ENCODE results near the gene MYH9. TPM values are rescaled to one million over a fixed set of nuclear protein-coding genes. Genes with fewer than 3 reads are reported as not detected.
A peak's percentile ranks its signal among the peaks of the same experiment; 100 is the strongest.

MYH9 gene
- total RNA-seq, 3 donors from 2014 or later (not counting 1 experiment from before 2014, with no cell fraction given), result 803 to 1,038 (median 808) TPM

GRCh38 chr22:36311386-36312085 lies 76.2 kb downstream of the MYH9 start:
- DNase-seq (no peak), ATAC-seq (no peak)
- 85% methylated on average over 18 of the region's 18 CpGs for WGBS (ENCODE audit: insufficient coverage)
- Histone ChIP-seq H3K4me1 (ENCODE audit: control insufficient read depth, insufficient read depth, low read length) (no peaks in the 10 kb centered on the region), H3K27ac (ENCODE audit: low read length) (no peak overlapping the region), H3K4me3 (ENCODE audit: low read length) (no peak overlapping the region), H3K36me3 (ENCODE audit: control insufficient read depth, insufficient read depth, low read length) (peaks cover 87% of the 10 kb centered on the region), H3K9me3 (ENCODE audit: control insufficient read depth, insufficient read depth, low read length) (no peaks in the 10 kb centered on the region), H3K27me3 (ENCODE audit: control insufficient read depth, insufficient read depth, low read length) (no peaks in the 10 kb centered on the region)
- TF ChIP-seq CTCF (IDR thresholded peaks at IDR 0.05), result no peak
- peaks cover 14% of the 10 kb centered on the region for H3K36me3 Mint-ChIP-seq
- peaks cover 6 to 16% of the 10 kb centered on the region in 2 donors for H3K4me1 Mint-ChIP-seq
- no peak overlapping the region for H3K4me3 Mint-ChIP-seq
- no peak overlapping the region for H3K27ac Mint-ChIP-seq
- no peaks in the 10 kb centered on the region for H3K27me3 Mint-ChIP-seq (ENCODE audit: low read depth in 2 of 2)
- no peaks in the 10 kb centered on the region for H3K9me3 Mint-ChIP-seq
- intact Hi-C loops (cut with micrococcal nuclease), result no loop called here

- H3K27me3 ChIP-seq (ENCODE audit: control insufficient read depth, insufficient read depth, low read length), result no peaks in the 10 kb centered on the region
- no peak overlapping the region for H3K4me3 ChIP-seq (ENCODE audit: low read length)
- no peaks in the 10 kb centered on the region for H3K4me1 ChIP-seq (ENCODE audit: control insufficient read depth, insufficient read depth, low read length)
- 97% methylated on average over 17 of the region's 17 CpGs for WGBS (ENCODE audit: insufficient coverage)
- peaks cover 91% of the 10 kb centered on the region for H3K36me3 ChIP-seq (ENCODE audit: control insufficient read depth, insufficient read depth, low read length)
- peaks cover 8% of the 10 kb centered on the region for H3K36me3 Mint-ChIP-seq
- ATAC-seq, result no peak
- H3K27ac ChIP-seq (ENCODE audit: low read length), result no peak overlapping the region
- no peaks in the 10 kb centered on the region for H3K9me3 Mint-ChIP-seq
- H3K27me3 Mint-ChIP-seq (ENCODE audit: low read depth in 2 of 2), result no peaks in the 10 kb centered on the region
- intact Hi-C loops (cut with micrococcal nuclease), result no loop called here
- DNase-seq, result no peak
- TF ChIP-seq CTCF (IDR thresholded peaks at IDR 0.05), result no peak
- H3K4me1 Mint-ChIP-seq, result peaks cover 6 to 15% of the 10 kb centered on the region in 2 donors
- H3K4me3 Mint-ChIP-seq, result no peak overlapping the region
- peak overlapping the region; percentile 38 to 48 for H3K27ac Mint-ChIP-seq
- no peaks in the 10 kb centered on the region for H3K9me3 ChIP-seq (ENCODE audit: control insufficient read depth, insufficient read depth, low read length)
These were observed 78.9 kb downstream of the MYH9 start for GRCh38 chr22:36308880-36309279.

- Histone ChIP-seq H3K9me3 (ENCODE audit: control insufficient read depth, insufficient read depth, low read length) (no peaks in the 10 kb centered on the region), H3K4me1 (ENCODE audit: control insufficient read depth, insufficient read depth, low read length) (peaks cover 4% of the 10 kb centered on the region), H3K4me3 (ENCODE audit: low read length) (no peak overlapping the region), H3K27ac (ENCODE audit: low read length) (no peak overlapping the region), H3K27me3 (ENCODE audit: control insufficient read depth, insufficient read depth, low read length) (no peaks in the 10 kb centered on the region), H3K36me3 (ENCODE audit: control insufficient read depth, insufficient read depth, low read length) (peaks cover 90% of the 10 kb centered on the region)
- Mint-ChIP-seq H3K4me3 (no peak overlapping the region), H3K36me3 (peaks cover 8% of the 10 kb centered on the region), H3K4me1 (peaks cover 12 to 15% of the 10 kb centered on the region in 2 donors), H3K27ac (peak overlapping the region in 1 of 2 donors; percentile 21), H3K27me3 (ENCODE audit: low read depth in 2 of 2) (no peaks in the 10 kb centered on the region), H3K9me3 (no peaks in the 10 kb centered on the region)
- 90% methylated on average over 18 of the region's 18 CpGs for WGBS (ENCODE audit: insufficient coverage)
- ATAC-seq, result no peak
- intact Hi-C loops (cut with micrococcal nuclease), result no loop called here
- TF ChIP-seq CTCF (IDR thresholded peaks at IDR 0.05), result no peak
- no peak for DNase-seq
These were observed 81.5 kb downstream of the MYH9 start for GRCh38 chr22:36306227-36306626.

- peaks cover 8% of the 10 kb centered on the region for H3K36me3 Mint-ChIP-seq
- WGBS (ENCODE audit: insufficient coverage), result 94% methylated on average over 19 of the region's 19 CpGs
- Histone ChIP-seq H3K27me3 (ENCODE audit: control insufficient read depth, insufficient read depth, low read length) (no peaks in the 10 kb centered on the region), H3K9me3 (ENCODE audit: control insufficient read depth, insufficient read depth, low read length) (no peaks in the 10 kb centered on the region), H3K36me3 (ENCODE audit: control insufficient read depth, insufficient read depth, low read length) (peaks cover 90% of the 10 kb centered on the region), H3K4me1 (ENCODE audit: control insufficient read depth, insufficient read depth, low read length) (peaks cover 7% of the 10 kb centered on the region), H3K27ac (ENCODE audit: low read length) (no peak overlapping the region), H3K4me3 (ENCODE audit: low read length) (no peak overlapping the region)
- peaks cover 15 to 16% of the 10 kb centered on the region in 2 donors for H3K4me1 Mint-ChIP-seq
- DNase-seq, result no peak
- intact Hi-C loops (cut with micrococcal nuclease), result no loop called here
- ATAC-seq, result no peak
- H3K27me3 Mint-ChIP-seq (ENCODE audit: low read depth in 2 of 2), result no peaks in the 10 kb centered on the region
- H3K9me3 Mint-ChIP-seq, result no peaks in the 10 kb centered on the region
- peak overlapping the region in 1 of 2 donors; percentile 23 for H3K27ac Mint-ChIP-seq
- no peak overlapping the region for H3K4me3 Mint-ChIP-seq
- no peak for TF ChIP-seq CTCF (IDR thresholded peaks at IDR 0.05)
These were observed 82.0 kb downstream of the MYH9 start for GRCh38 chr22:36305813-36306212.
